Gastrocnemius medialis (tissue), 4 donors: ENCODE measurements around the gene TM9SF2. TPM values are rescaled to one million over a fixed set of nuclear protein-coding genes. Genes with fewer than 3 reads are reported as not detected.

Experiments
- ATAC-seq, 2 donors: fragments of 150-250 bp; one replicate each; pipeline ENCODE4 v1.9.1; 2016
- DNase-seq, 2 donors: peaks; one replicate each; pipeline ENCODE4 v3.0.0-alpha.2; 2019
- H3K27ac ChIP-seq, 4 donors: fragments of 200-600 bp; sonication (generic); 1 replicate in 1 of 4; 2 replicates in 3 of 4; pipeline ENCODE4 v1.5.1; 2016 to 2018; ENCODE audit warnings: mild to moderate bottlenecking in 2 of 4, moderate library complexity in 1 of 4
- H3K27me3 ChIP-seq, 3 donors: fragments of 200-600 bp; sonication (generic) in 2 of 3; 1 replicate in 1 of 3; 2 replicates in 2 of 3; pipeline versions ENCODE4 v1.5.1 to v1.6.0; 2016 to 2019; ENCODE audit warnings: mild to moderate bottlenecking in 1 of 3, moderate library complexity in 1 of 3
- H3K36me3 ChIP-seq, 2 donors: fragments of 200-600 bp; sonication (generic) in 1 of 2; one replicate each; pipeline ENCODE4 v1.5.1; 2017 to 2018
- H3K4me1 ChIP-seq, 2 donors: fragments of 200-600 bp; sonication (generic) in 1 of 2; one replicate each; pipeline ENCODE4 v1.5.1; 2016 to 2017; ENCODE audit warnings: mild to moderate bottlenecking in 2 of 2
- H3K4me3 ChIP-seq, 4 donors: fragments of 200-600 bp; sonication (generic) in 3 of 4; 1 replicate in 1 of 4; 2 replicates in 3 of 4; pipeline ENCODE4 v1.5.1; 2016 to 2019; ENCODE audit warnings: mild to moderate bottlenecking in 2 of 4
- H3K9me3 ChIP-seq, 3 donors: fragments of 200-600 bp; sonication (generic) in 2 of 3; 1 replicate in 1 of 3; 2 replicates in 2 of 3; pipeline ENCODE4 v1.5.1; 2016 to 2019
- CTCF ChIP-seq, 5 experiments: fragments of 450-650 bp in 3 of 5; fragments of 200-600 bp in 2 of 5; sonication (generic) in 2 of 5; IDR thresholded peaks in 4 of 5; conservative IDR thresholded peaks in 1 of 5; 1 replicate in 4 of 5; 2 replicates in 1 of 5; pipeline ENCODE4 v1.5.1; 2016 to 2019; ENCODE audit warnings: antibody characterized with exemption in 5 of 5, mild to moderate bottlenecking in 3 of 5, moderate library complexity in 3 of 5
- POLR2A ChIP-seq, 2 donors: fragments of 450-650 bp; IDR thresholded peaks; one replicate each; pipeline ENCODE4 v1.6.1; 2017; ENCODE audit warnings: antibody characterized with exemption in 2 of 2, mild to moderate bottlenecking in 2 of 2, moderate library complexity in 2 of 2
- in situ Hi-C, 4 donors: fragments of 200-750 bp; cut with MboI; loops; one replicate each; pipeline versions ENCODE4 v1.15.0 to v1.8.0; 2017; ENCODE audit warnings: low sequenced_read_pairs in 4 of 4
- intact Hi-C: fragments of 100-400 bp; cut with DNase I; formaldehyde crosslinking; loops from one replicate; pipeline ENCODE4 v1.15.1; 2023; ENCODE audit warnings: low total_unique reads
- total RNA-seq, 4 donors: library from RNA; depleted of rRNA; stranded (reverse); fragments of >200 nt; gene quantifications; one replicate each; pipeline versions ENCODE4 v1.1.0 to v1.2.3, GENCODE V29; 2016

The TM9SF2 gene
- total RNA-seq, 4 donors from 2014 or later = 47.3 to 69.9 (median 55.7) TPM

GRCh38 chr13:99469041-99469440 lies 32.2 kb upstream of the TM9SF2 start:
- H3K4me3 ChIP-seq = no peak overlapping the region
- intact Hi-C loops (loop anchor here (10.0 kb wide), 1 partner anchor 256 kb away; no protein-coding TSS in a partner anchor), in situ Hi-C loops (no loop called here)
- ATAC-seq = no peak
- peaks cover 0 to 5% (median 2%) of the 10 kb centered on the region in 3 donors for H3K27me3 ChIP-seq
- H3K27ac ChIP-seq = no peak overlapping the region
- no peaks in the 10 kb centered on the region for H3K9me3 ChIP-seq
- no peak for TF ChIP-seq POLR2A (IDR thresholded peaks at IDR 0.05)
- TF ChIP-seq CTCF (IDR thresholded peaks at IDR 0.05 in 4 of 5, conservative IDR thresholded peaks at IDR 0.05 in 1 of 5) = no peak
- H3K36me3 ChIP-seq = no peaks in the 10 kb centered on the region
- no peak for DNase-seq
- no peaks in the 10 kb centered on the region for H3K4me1 ChIP-seq

GRCh38 chr13:99470027-99470426 lies 31.2 kb upstream of the TM9SF2 start:
- TF ChIP-seq CTCF (IDR thresholded peaks at IDR 0.05 in 4 of 5, conservative IDR thresholded peaks at IDR 0.05 in 1 of 5) (no peak), POLR2A (IDR thresholded peaks at IDR 0.05) (no peak)
- H3K4me3 ChIP-seq = no peak overlapping the region
- H3K27me3 ChIP-seq = peaks cover 0 to 5% (median 2%) of the 10 kb centered on the region in 3 donors
- H3K9me3 ChIP-seq = no peaks in the 10 kb centered on the region
- intact Hi-C loops (no loop called here), in situ Hi-C loops (no loop called here)
- no peaks in the 10 kb centered on the region for H3K36me3 ChIP-seq
- DNase-seq = no peak
- H3K4me1 ChIP-seq = no peaks in the 10 kb centered on the region
- ATAC-seq = no peak
- H3K27ac ChIP-seq = no peak overlapping the region

GRCh38 chr13:99471221-99472121 lies 29.8 kb upstream of the TM9SF2 start:
- intact Hi-C loops (no loop called here), in situ Hi-C loops (no loop called here)
- H3K4me1 ChIP-seq = no peaks in the 10 kb centered on the region
- peaks cover 0 to 5% (median 2%) of the 10 kb centered on the region in 3 donors for H3K27me3 ChIP-seq
- no peak for TF ChIP-seq CTCF (IDR thresholded peaks at IDR 0.05 in 4 of 5, conservative IDR thresholded peaks at IDR 0.05 in 1 of 5)
- TF ChIP-seq POLR2A (IDR thresholded peaks at IDR 0.05) = no peak
- ATAC-seq = no peak
- H3K27ac ChIP-seq = no peak overlapping the region
- no peaks in the 10 kb centered on the region for H3K9me3 ChIP-seq
- H3K4me3 ChIP-seq = no peak overlapping the region
- H3K36me3 ChIP-seq = no peaks in the 10 kb centered on the region
- DNase-seq = no peak

- in situ Hi-C loops (no loop called here), intact Hi-C loops (no loop called here)
- H3K36me3 ChIP-seq = no peaks in the 10 kb centered on the region
- H3K9me3 ChIP-seq = no peaks in the 10 kb centered on the region
- no peak for ATAC-seq
- no peak overlapping the region for H3K27ac ChIP-seq
- no peaks in the 10 kb centered on the region for H3K4me1 ChIP-seq
- no peak overlapping the region for H3K4me3 ChIP-seq
- no peak for TF ChIP-seq CTCF (IDR thresholded peaks at IDR 0.05 in 4 of 5, conservative IDR thresholded peaks at IDR 0.05 in 1 of 5)
- TF ChIP-seq POLR2A (IDR thresholded peaks at IDR 0.05) = no peak
- DNase-seq = no peak
- peaks cover 0 to 5% (median 2%) of the 10 kb centered on the region in 3 donors for H3K27me3 ChIP-seq
Measured at GRCh38 chr13:99472122-99472440, 29.2 kb upstream of the TM9SF2 start.
